Karpas-422 (cell line): Measurements from ENCODE around the gene PSEN1. TPM values are rescaled to one million over a fixed set of nuclear protein-coding genes. Genes with fewer than 3 reads are reported as not detected.

ENCODE experiments used
- DNase-seq: peaks from one replicate; pipeline ENCODE4 v3.0.0-alpha.2; 2015
- H2AFZ ChIP-seq: fragments of 200-600 bp; sonication (generic); 2 replicates; pipeline ENCODE4 v1.6.1; 2014; ENCODE audit warnings: antibody characterized with exemption, low read length, mixed read lengths
- H3K27ac ChIP-seq: fragments of 200-600 bp; sonication (generic); 2 replicates; pipeline ENCODE4 v1.5.1; 2014; ENCODE audit warnings: mild to moderate bottlenecking, low read length, moderate library complexity
- H3K27me3 ChIP-seq: fragments of 200-600 bp; sonication (generic); 2 replicates; pipeline ENCODE4 v1.6.1; 2014; ENCODE audit warnings: low read length, mixed read lengths
- H3K36me3 ChIP-seq: fragments of 200-600 bp; sonication (generic); 2 replicates; pipeline ENCODE4 v1.6.1; 2014; ENCODE audit warnings: low read length, mixed read lengths; ENCODE audit not compliant: insufficient read depth
- H3K4me1 ChIP-seq: fragments of 200-600 bp; sonication (generic); 2 replicates; pipeline ENCODE4 v1.6.1; 2014; ENCODE audit warnings: mild to moderate bottlenecking, low read length, mixed read lengths
- H3K4me2 ChIP-seq: fragments of 200-600 bp; sonication (generic); 2 replicates; pipeline ENCODE4 v1.6.1; 2014; ENCODE audit warnings: low read length, low read depth, mild to moderate bottlenecking; ENCODE audit not compliant: poor library complexity, severe bottlenecking
- H3K4me3 ChIP-seq: fragments of 200-600 bp; sonication (generic); 2 replicates; pipeline ENCODE4 v1.5.1; 2014; ENCODE audit warnings: mild to moderate bottlenecking, antibody characterized with exemption, low read length, mixed read lengths
- H3K79me2 ChIP-seq: fragments of 200-600 bp; sonication (generic); 2 replicates; pipeline ENCODE4 v1.6.1; 2014; ENCODE audit warnings: mild to moderate bottlenecking, low read length, mixed read lengths
- H3K9ac ChIP-seq: fragments of 200-600 bp; sonication (generic); 2 replicates; pipeline ENCODE4 v1.6.0; 2014; ENCODE audit warnings: low read length
- H3K9me2 ChIP-seq: fragments of 200-600 bp; sonication (generic), shearing (Covaris generic); replicated peaks from 2 replicates; pipeline ENCODE4 v1.6.0; 2014; ENCODE audit warnings: mild to moderate bottlenecking, low read length, moderate library complexity; ENCODE audit not compliant: insufficient read depth
- H3K9me3 ChIP-seq: fragments of 300-700, 200-600 bp; sonication (generic); 2 replicates; pipeline ENCODE4 v1.6.1; 2014; ENCODE audit warnings: low read length, mixed read lengths
- H4K20me1 ChIP-seq: fragments of 200-600 bp; sonication (generic); 2 replicates; pipeline ENCODE4 v1.6.1; 2014; ENCODE audit warnings: mild to moderate bottlenecking, antibody characterized with exemption, low read length, low read depth; ENCODE audit not compliant: insufficient read depth
- total RNA-seq: library from RNA; depleted of rRNA; stranded (reverse); fragments of >200 nt; shearing (Covaris generic); gene quantifications from 2 replicates; pipeline ENCODE4 v1.2.3, GENCODE V29; 2014; ENCODE audit warnings: low replicate concordance

The PSEN1 gene
- total RNA-seq, 1 experiment from 2014 or later = 57.8 TPM

DNA sequence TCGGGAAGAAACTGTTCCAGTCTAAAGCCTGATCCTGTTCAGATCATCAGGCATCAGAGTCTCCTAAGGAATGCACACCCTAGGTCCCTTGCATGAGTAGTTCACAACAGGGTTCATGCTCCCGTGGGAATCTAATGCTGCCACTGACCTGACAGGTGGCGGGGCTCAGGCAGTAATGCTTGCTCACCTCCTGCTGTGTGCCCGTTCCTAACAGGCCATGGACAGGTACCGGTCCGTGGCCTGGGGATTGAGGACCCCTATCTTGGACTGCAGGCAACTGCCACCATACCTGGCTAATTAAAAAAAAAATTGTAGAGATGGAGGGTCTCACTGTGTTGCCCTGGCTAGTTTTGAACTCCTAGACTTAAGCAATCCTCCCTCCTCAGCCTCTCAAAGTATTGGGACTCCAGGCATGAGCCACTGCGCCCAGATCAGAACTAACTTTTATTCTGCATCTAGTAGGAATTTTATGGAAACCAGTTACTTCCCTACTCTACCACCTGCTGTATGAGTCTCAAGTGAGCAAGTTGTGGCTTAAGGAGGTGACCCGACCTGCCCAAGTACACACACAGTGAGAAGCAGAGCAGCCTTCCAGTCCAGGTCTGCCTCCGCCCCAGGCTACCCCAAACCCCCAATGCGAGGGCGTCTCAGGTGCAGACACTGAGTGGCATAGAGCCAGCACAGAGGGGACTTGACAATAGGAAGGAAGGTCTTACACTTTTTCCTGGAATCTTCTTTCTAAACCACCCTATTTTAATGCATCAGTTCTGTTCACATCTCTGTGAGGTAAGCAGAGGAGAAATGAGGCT lies 98.5 kb downstream of the PSEN1 start:
- no peak overlapping the region for H3K4me3 ChIP-seq
- H3K9ac ChIP-seq = no peak overlapping the region
- no peak overlapping the region for H2AFZ ChIP-seq
- H3K4me1 ChIP-seq = peaks cover 65% of the 10 kb centered on the region
- H3K27ac ChIP-seq = no peak overlapping the region
- H3K9me3 ChIP-seq = no peaks in the 10 kb centered on the region
- H3K27me3 ChIP-seq = no peaks in the 10 kb centered on the region
- H3K36me3 ChIP-seq = no peaks in the 10 kb centered on the region
- no peaks in the 10 kb centered on the region for H3K9me2 ChIP-seq
- H4K20me1 ChIP-seq = no peaks in the 10 kb centered on the region
- no peaks in the 10 kb centered on the region for H3K79me2 ChIP-seq
- peak overlapping the region; percentile 54 for H3K4me2 ChIP-seq
- no peak for DNase-seq

DNA sequence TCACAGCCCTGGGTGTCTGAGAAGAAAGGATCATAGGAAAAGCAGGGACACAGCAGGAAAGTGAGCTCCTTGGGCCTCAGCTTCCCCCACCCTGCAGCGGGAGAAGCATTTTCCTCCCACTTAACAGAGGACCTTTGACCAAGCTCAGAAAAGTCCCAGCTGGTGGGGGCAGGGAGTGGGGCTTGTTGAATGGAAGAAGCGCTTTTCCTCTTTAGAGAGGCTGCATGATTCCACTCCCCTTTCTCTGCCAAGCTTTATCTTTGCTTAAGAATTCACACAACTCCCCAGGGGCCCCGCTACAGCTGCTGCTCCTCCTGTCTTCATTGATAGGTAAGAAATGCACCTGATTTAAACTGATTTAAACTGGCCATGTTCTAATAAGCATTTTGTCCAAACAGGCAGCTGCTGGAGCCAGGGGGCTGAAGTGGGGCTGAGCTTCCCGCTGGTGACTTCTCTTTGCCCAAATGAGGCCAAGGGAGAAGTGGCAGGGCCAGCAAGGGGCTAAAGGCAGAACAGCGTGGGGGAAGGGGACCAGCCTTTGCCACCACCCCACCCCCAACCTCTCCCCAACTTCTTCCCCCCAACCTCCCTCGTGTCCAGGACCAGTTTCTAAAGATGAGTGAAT lies 99.3 kb downstream of the PSEN1 start:
- no peaks in the 10 kb centered on the region for H3K79me2 ChIP-seq
- H3K4me3 ChIP-seq = peak overlapping the region; percentile 39; the same call in 1 of the 2 replicates
- no peaks in the 10 kb centered on the region for H3K36me3 ChIP-seq
- no peaks in the 10 kb centered on the region for H3K27me3 ChIP-seq
- peaks cover 72% of the 10 kb centered on the region for H3K4me1 ChIP-seq
- peak; percentile 66 for DNase-seq
- H4K20me1 ChIP-seq = no peaks in the 10 kb centered on the region
- no peaks in the 10 kb centered on the region for H3K9me2 ChIP-seq
- H3K27ac ChIP-seq = no peak overlapping the region
- no peak overlapping the region for H2AFZ ChIP-seq
- H3K9me3 ChIP-seq = no peaks in the 10 kb centered on the region
- peak overlapping the region; percentile 3; the same call in 1 of the 2 replicates for H3K9ac ChIP-seq
- peak overlapping the region; percentile 54 for H3K4me2 ChIP-seq

DNA sequence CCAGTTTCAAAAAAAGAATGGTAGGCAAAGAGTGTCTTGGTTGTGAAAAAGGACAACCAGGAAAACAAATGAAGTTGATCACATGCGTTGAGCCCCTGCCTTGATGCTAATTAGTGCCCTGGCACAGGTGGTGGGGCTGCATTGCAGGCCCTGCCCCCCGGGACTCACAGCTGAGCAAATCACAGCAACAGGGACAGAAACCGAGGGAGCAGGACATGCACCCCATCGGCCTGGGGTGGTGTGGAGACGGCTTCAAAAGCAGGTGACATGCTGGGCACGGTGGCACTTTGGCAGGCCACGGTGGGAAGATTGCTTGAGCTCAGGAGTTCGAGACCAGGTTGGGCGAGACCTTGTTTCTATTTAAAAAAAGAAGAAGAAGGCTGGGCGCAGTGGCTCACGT lies 99.8 kb downstream of the PSEN1 start:
- H3K9ac ChIP-seq = 0 out of 2 replicates have a peak overlapping the region, but pooled peaks have one; percentile 3
- no peaks in the 10 kb centered on the region for H3K79me2 ChIP-seq
- H3K4me1 ChIP-seq = peaks cover 77% of the 10 kb centered on the region
- H3K4me2 ChIP-seq = peak overlapping the region; percentile 54
- peak overlapping the region; percentile 39; the same call in 1 of the 2 replicates for H3K4me3 ChIP-seq
- H3K27me3 ChIP-seq = no peaks in the 10 kb centered on the region
- H2AFZ ChIP-seq = no peak overlapping the region
- no peak overlapping the region for H3K27ac ChIP-seq
- no peaks in the 10 kb centered on the region for H3K9me2 ChIP-seq
- no peaks in the 10 kb centered on the region for H4K20me1 ChIP-seq
- peak; percentile 67 for DNase-seq
- no peaks in the 10 kb centered on the region for H3K9me3 ChIP-seq
- no peaks in the 10 kb centered on the region for H3K36me3 ChIP-seq

DNA sequence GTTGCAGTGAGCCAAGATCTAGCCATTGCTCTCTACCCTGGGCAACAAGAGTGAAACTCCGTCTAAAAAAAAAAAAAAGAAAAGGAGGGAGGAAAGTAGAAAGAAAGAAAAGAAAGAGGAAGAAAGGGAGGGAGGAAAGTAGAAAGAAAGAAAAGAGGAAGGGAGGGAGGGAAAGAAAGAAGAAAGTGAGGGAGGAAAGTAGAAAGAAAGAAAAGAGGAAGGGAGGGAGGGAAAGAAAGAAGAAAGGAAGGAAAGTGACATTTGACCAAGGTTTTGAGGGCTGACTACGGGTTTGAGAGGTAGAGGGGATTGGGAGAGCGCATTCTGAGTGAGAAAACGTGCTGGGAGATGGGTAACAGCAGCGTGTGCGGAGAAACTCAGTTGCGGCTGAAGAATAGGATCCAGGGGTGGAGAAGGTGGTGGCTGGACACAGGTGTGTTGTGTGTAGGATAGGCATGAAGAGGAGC lies 100.5 kb downstream of the PSEN1 start:
- Histone ChIP-seq H3K4me3 (peak overlapping the region; percentile 39; the same call in 1 of the 2 replicates), H4K20me1 (no peaks in the 10 kb centered on the region), H3K4me2 (peak overlapping the region; percentile 54), H3K9me3 (no peaks in the 10 kb centered on the region), H3K36me3 (no peaks in the 10 kb centered on the region), H3K4me1 (peaks cover 82% of the 10 kb centered on the region), H3K79me2 (no peaks in the 10 kb centered on the region), H3K9me2 (no peaks in the 10 kb centered on the region), H2AFZ (no peak overlapping the region), H3K27ac (no peak overlapping the region), H3K27me3 (no peaks in the 10 kb centered on the region), H3K9ac (no peak overlapping the region)
- DNase-seq = no peak

DNA sequence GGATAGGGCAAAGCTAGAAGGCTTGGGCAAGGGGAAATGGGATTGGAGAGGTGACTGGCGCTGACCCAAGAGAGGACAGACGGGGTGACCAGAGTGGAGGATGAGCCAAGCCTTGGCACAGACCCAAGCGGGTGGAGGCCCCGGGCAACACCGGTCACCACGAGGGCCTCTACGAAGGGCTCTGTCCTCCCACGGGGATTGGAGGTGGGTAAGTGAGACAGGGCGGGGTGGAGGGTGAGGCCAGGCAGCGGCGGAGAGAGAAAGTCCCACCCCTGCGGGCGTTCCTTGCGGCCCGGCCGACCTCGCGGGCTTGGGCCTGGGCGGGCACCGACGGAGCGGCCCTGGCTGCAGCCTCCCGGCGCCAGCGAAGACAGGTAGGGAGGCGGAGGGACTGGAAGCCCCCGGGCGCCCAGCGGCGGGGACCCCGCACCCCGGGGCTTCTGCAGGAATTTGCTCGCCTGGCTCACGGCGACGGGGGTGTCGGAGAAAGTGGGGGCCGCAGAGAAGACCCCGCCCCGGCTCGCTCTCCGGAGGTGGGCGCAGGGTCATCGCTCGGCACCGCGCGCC lies 101.0 kb downstream of the PSEN1 start, which contains the start of gene PAPLN:
Gene PAPLN (plus strand): TSS at position 288 of the 567 bp plus-strand sequence. CDS start 2,273 bp downstream, outside the sequence.
- Histone ChIP-seq H3K27me3 (no peaks in the 10 kb centered on the region), H3K4me2 (peak within 1 kb of the TSS; percentile 54), H3K4me1 (peaks cover 86% of the 10 kb centered on the region), H3K9me2 (no peaks in the 10 kb centered on the region), H3K9ac (peak within 1 kb of the TSS; percentile 23; the same call in 1 of the 2 replicates), H4K20me1 (no peaks in the 10 kb centered on the region), H3K4me3 (peak within 1 kb of the TSS; percentile 39; the same call in 1 of the 2 replicates), H3K9me3 (no peaks in the 10 kb centered on the region), H2AFZ (no peak within 1 kb of the TSS), H3K79me2 (no peaks in the 10 kb centered on the region), H3K36me3 (no peaks in the 10 kb centered on the region), H3K27ac (no peak within 1 kb of the TSS)
- DNase-seq = no peak

DNA sequence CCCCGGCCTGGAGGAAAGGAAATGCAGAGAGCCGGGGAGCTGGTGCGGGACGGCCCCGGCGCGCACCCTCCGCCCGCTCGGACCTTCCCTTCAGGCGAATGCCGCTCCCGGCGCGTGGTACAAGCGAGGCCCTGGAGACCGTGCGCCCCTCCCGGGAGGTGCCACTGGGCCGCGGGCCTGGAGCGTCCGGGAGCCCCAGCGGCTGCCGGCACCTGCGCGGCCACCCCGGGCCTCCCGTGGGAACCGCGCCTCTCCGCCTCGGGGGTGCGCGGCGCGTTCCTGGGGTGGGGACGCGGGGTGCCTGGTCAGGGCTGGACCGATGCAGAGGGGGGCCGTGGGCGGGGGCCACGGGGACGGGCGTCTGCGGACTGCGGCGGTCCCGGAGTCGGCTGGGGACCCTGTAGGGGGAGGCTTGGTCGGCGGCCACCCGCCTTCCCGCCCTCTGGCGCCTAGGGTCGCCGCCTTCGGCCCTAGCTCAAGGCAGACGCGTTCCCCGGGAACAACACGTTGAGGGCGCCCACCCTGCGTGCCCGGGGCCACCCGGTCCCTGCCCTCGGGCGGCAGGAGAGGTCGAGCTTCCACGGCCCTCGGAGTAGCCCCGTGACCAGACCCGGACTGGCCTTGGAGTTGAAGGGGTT lies 101.6 kb downstream of the PSEN1 start:
- peak overlapping the region; percentile 54 for H3K4me2 ChIP-seq
- H3K4me3 ChIP-seq = peak overlapping the region; percentile 39; the same call in 1 of the 2 replicates
- H3K27ac ChIP-seq = no peak overlapping the region
- H3K79me2 ChIP-seq = no peaks in the 10 kb centered on the region
- no peaks in the 10 kb centered on the region for H4K20me1 ChIP-seq
- H3K4me1 ChIP-seq = peaks cover 92% of the 10 kb centered on the region
- H3K9me2 ChIP-seq = no peaks in the 10 kb centered on the region
- no peak for DNase-seq
- H2AFZ ChIP-seq = no peak overlapping the region
- H3K9ac ChIP-seq = peak overlapping the region; percentile 23; the same call in 1 of the 2 replicates
- no peaks in the 10 kb centered on the region for H3K36me3 ChIP-seq
- no peaks in the 10 kb centered on the region for H3K9me3 ChIP-seq
- H3K27me3 ChIP-seq = no peaks in the 10 kb centered on the region

DNA sequence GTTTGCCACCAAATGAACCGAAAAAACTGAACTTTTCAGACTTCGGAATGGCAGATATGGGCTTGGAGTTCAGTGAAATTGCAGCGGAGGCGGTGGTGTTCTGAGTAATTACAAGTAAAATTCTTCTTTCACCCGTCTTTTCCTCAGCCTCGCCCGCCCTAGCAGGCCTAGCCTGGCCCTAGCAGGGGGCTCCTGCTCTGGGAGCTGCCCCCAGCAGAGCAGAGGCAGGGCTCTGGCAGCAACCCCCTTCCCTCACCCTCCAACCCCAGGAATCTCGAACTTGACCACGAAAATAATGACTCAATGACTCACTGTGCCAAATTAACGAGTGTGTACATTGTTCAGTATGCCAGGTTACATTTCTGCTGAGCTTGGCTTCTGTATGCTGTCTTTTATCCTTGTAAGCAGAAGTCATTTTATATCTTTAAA lies 102.1 kb downstream of the PSEN1 start:
- H3K4me3 ChIP-seq = peak overlapping the region; percentile 39; the same call in 1 of the 2 replicates
- H3K4me1 ChIP-seq = peaks cover 98% of the 10 kb centered on the region
- no peaks in the 10 kb centered on the region for H3K79me2 ChIP-seq
- H3K27me3 ChIP-seq = no peaks in the 10 kb centered on the region
- H3K27ac ChIP-seq = no peak overlapping the region
- no peaks in the 10 kb centered on the region for H3K9me3 ChIP-seq
- no peak for DNase-seq
- no peaks in the 10 kb centered on the region for H3K36me3 ChIP-seq
- no peaks in the 10 kb centered on the region for H3K9me2 ChIP-seq
- no peak overlapping the region for H2AFZ ChIP-seq
- peak overlapping the region; percentile 54 for H3K4me2 ChIP-seq
- H4K20me1 ChIP-seq = no peaks in the 10 kb centered on the region
- no peak overlapping the region for H3K9ac ChIP-seq
